Hippocampal formation (tissue), 2 donors: ENCODE results near the gene FETUB.

ENCODE experiments used
- DNase-seq, 2 donors: peaks; one replicate each; lab custom pipeline; 2025; lab: John Stamatoyannopoulos, UW

Gene FETUB

GRCh38 chr3:186639778-186640472, at the start of gene FETUB:
Gene FETUB, plus strand, starts transcription at chr3:186640399. Its CDS starts 62 bp downstream, at chr3:186640461.
- no peak for DNase-seq

- no peak for DNase-seq
Measured at GRCh38 chr3:186590580-186591295, 49.5 kb upstream of the FETUB start.

- DNase-seq: no peak
Measured at GRCh38 chr3:186592682-186593081, 47.5 kb upstream of the FETUB start.

GRCh38 chr3:186593862-186594261, 46.3 kb upstream of the FETUB start:
- DNase-seq: no peak

- no peak for DNase-seq
Measured at GRCh38 chr3:186594591-186595113, 45.5 kb upstream of the FETUB start.

DNA sequence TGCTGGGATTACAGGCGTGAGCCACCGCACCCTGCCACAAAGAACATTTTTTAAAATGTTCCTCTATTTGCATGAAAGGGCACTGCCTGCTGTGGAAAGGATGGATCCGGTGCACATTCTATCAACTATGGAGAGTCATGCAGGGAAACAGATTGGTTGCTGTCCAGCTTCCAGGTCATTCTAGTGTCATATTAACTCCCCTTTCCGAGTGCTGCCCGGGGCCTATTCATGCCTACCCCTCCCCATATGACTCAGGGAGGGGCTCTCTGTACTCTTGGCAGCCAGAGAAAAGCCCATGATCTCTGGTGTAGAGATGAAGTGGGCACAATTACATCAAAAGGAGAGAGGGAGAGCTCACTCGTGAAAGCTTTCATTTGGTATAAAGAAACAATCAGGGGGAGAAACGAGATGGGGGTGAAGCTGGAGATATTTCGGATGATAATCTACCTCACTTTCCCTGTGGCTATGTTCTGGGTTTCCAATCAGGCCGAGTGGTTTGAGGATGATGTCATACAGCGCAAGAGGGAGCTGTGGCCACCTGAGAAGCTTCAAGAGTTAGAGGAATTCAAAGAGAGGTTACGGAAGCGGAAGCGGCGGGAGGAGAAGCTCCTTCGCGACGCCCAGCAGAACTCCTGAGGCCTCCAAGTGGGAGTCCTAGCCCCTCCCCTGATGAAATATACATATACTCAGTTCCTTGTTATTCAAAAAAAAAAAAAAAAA, 43.5 kb upstream of the FETUB start:
- no peak for DNase-seq

DNA sequence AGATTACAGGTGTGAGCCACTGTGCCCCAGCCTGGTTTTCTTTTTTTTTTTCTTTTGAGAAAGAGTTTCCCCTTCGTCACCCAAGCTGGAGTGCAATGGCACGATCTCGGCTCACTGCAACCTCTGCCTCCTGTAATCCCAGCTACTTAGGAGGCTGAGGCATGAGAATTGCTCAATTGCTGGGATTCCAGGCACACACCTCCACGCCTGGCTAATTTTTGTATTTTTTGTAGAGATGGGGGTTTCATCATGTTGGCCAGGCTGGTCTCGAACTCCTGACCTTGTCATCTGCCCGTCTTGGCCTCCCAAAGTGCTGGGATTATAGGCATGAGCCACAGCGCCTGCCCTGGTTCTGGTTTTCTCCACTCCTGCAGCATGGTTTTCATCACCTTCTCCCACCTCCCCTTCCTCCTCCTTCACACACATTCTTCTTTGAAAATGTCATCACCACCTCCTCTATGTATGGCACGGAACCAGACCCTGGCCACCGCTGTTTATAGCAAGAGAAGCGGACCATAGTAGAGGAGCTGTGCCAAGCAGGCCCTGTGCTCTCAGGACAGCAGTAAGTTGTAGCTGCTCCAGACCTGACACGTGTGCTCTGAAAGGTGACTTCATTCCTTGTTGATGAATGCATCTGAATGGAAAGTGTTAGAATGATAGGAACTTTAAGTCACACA, 42.0 kb upstream of the FETUB start:
- DNase-seq: no peak

- no peak for DNase-seq
Measured at GRCh38 chr3:186598794-186599141, 41.4 kb upstream of the FETUB start.

DNA sequence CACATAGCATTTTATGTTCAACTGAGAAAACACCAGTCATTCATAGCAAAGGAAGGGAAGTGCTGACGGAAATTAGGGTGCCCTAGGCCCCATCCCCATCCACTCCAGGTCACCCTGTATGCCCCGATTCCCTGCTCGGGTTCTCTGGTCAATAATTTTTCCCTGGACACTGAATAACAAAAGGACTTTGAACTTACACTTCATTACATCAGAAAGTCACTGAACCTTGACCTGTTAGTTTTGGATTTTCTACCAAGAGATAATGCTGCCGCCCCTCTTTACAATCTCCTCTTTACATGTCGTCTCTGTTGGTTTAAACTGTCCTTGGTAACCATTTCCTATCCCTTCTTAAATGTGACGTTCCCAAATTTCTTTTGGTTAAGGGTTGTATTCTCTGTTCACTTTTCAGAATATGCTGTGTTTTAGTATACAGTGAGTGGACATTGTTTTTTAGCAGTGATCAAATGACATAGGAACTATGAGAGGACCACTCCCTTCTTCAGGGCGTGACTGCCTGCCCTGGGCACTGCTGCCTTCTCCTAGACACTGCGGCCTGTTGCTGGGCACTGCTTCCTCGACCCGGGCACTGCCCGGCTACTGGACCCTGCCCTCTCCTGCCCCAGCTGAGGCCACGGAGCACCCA, 40.9 kb upstream of the FETUB start:
- DNase-seq: no peak

- DNase-seq: no peak
Measured at GRCh38 chr3:186599785-186600166, 40.4 kb upstream of the FETUB start.

DNA sequence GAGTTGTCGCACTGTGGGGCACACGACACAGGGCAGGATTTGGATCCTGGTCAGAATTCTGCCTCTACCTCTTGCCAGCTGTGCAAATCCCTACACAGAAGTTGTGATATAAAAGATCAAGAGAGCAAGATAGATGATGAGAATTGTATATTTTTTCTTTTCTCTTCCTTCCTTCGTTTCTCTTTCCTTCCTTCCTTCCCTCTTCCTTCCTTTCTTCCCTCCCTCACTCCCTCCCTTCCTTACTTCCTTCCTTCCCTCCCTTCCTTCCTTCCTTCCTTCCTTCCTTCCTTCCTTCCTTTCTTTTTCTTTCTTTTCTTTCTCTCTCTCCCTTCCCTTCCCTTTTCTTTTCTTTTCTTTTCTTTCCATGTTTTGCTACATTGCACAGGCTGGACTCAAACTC, 39.3 kb upstream of the FETUB start:
- DNase-seq: no peak

DNA sequence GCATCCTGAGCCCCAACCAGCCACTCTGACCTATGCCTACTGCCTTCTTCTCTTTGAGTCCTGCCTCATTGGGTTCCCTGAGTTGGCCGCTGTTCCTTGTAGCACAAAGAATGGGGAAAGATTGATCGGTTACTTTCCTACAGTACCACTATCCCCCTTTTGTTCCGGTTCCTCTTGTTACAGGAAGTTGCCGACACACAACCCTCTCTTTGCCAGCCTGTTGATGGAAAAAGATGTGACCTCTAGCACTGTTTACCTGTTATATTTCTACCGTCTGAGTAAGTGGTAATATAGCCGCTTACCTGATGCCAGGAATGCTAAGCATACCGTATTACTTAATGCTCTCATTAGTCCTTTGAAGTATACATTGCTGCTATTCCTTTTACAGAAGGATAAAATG, 37.0 kb upstream of the FETUB start:
- no peak for DNase-seq

DNA sequence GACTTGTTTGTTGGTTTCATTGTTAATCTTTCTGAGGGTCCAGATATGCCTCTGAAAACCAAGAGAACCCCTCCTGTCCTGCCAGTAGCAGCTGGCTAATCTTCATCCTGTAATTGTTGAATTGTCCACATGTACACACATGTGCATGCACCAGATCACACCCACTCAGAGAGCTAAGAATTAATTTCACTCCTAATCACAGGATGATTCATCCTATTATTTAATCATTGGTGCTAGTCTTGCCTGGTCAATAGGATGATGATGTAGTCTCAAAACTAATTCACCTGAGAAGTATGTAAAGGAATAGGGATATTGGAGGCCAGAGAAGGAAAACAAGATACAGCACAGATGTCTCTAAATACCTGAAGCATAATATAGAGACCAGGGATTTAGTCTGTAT, 35.1 kb upstream of the FETUB start:
- DNase-seq: no peak

DNA sequence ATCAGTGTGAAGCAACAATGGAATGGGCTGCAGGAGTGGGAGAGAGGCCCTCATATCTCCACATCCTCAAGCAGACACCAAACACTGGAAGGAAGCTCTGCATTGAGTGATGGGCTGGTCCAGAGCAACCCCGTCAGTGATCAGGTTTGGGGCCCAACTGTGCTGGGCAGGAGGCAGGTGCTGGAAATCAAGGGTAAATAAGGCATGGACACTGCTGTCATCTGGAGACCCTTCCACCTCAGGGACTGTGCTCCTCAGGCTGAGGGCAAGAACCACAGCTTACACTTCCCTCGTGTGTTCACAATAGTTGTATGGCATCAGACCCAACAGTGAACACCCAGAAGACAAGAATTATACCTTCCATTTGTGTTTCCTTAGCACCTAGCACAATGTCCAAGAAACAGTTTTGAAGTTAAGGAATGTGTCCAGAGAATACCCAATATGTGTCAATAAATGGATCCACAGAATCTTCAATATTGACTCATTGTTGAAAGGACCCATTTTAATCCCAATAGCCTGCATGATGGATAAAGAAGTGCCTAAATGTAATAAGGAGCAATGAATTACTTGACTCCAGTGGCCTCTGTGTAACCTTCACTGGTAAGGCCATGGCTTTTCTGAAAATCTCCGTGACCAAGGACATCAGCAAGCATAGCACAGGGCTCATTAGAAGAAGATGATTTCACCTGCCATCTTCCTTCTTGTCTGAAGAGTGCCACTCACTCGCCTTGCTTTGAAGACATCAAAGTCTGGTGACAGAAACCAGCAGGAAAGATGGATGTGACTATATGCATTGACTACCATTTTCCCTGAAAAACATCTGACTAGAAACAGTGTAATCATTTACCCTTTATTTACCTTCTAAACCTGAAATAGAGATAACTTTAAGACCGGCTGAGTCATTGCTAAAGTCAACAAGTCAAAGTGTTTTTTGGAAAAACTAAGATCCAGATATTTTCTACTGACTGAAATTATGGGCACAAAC, 34.3 kb upstream of the FETUB start:
- no peak for DNase-seq

GRCh38 chr3:186608624-186609215, 31.5 kb upstream of the FETUB start:
- no peak for DNase-seq

GRCh38 chr3:186609247-186609868, 30.8 kb upstream of the FETUB start:
- DNase-seq: no peak

DNA sequence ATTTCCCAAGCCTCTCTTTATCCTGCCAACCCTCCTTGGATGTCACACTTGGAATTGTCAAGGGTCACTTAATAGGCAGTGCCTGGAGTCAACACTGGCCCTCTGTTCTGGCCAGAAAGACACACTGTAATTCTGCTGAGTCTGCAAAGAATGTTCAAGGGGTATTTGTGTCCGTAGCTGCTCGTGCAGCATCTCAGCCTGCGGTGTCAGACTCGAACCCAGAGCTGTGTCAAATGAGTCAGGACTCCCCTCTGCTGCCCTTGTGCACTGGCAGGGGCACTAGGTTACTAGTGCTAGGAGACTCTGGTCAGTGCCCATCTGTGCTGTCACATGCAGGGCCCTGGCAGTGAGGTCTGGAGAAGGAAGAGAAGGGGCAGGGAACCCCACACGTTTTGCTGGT, 28.1 kb upstream of the FETUB start:
- DNase-seq: no peak

GRCh38 chr3:186612721-186613636, 27.2 kb upstream of the FETUB start, which contains the start of gene AHSG:
Gene AHSG, plus strand, starts transcription at chr3:186613060. Its CDS starts 82 bp downstream, at chr3:186613142.
- DNase-seq: no peak
